HG03045 (cell line): ENCODE data around the gene BRD1.
"Not testable (repeated sequence)": the region's sequence is repeated elsewhere in the genome, so short reads cannot be mapped to it uniquely, and the experiment has no call there.

Source experiments
- ATAC-seq: cut with Tn5 transposase; IDR thresholded peaks from one replicate; pipeline ENCODE4 v1.9.1; 2021; ENCODE audit warnings: mild to moderate bottlenecking, moderate library complexity; ENCODE audit not compliant: unreplicated experiment

BRD1 gene

GRCh38 chr22:49827271-49827852, 311 bp downstream of the BRD1 start:
- no peak for ATAC-seq

GRCh38 chr22:49826603-49827270, 936 bp downstream of the BRD1 start:
- ATAC-seq: no peak

- no peak for ATAC-seq
These were observed 1.6 kb downstream of the BRD1 start for GRCh38 chr22:49825944-49826602.

- ATAC-seq: no peak
These were observed 2.2 kb downstream of the BRD1 start for GRCh38 chr22:49825436-49825835.

GRCh38 chr22:49824936-49825335, 2.7 kb downstream of the BRD1 start:
- no peak for ATAC-seq

GRCh38 chr22:49824185-49824925, 3.3 kb downstream of the BRD1 start:
- ATAC-seq: no peak

- no peak for ATAC-seq
These were observed 4.2 kb downstream of the BRD1 start for GRCh38 chr22:49823289-49824045.

GRCh38 chr22:49821741-49822140, 5.9 kb downstream of the BRD1 start:
- ATAC-seq: not testable (repeated sequence)

- ATAC-seq: no peak
These were observed 6.7 kb downstream of the BRD1 start for GRCh38 chr22:49820984-49821383.

- ATAC-seq: no peak
These were observed 10.3 kb downstream of the BRD1 start for GRCh38 chr22:49817359-49817758.

GRCh38 chr22:49815641-49816091, 12.0 kb downstream of the BRD1 start:
- ATAC-seq: no peak

- no peak for ATAC-seq
These were observed 12.8 kb downstream of the BRD1 start for GRCh38 chr22:49814856-49815255.

- ATAC-seq: no peak
These were observed 13.4 kb downstream of the BRD1 start for GRCh38 chr22:49814164-49814686.

GRCh38 chr22:49812838-49813237, 14.8 kb downstream of the BRD1 start:
- no peak for ATAC-seq

GRCh38 chr22:49811020-49811791, 16.5 kb downstream of the BRD1 start:
- no peak for ATAC-seq

GRCh38 chr22:49810363-49811019, 17.2 kb downstream of the BRD1 start:
- no peak for ATAC-seq

GRCh38 chr22:49807780-49808708, 19.6 kb downstream of the BRD1 start:
- ATAC-seq: no peak

GRCh38 chr22:49807129-49807528, 20.5 kb downstream of the BRD1 start:
- ATAC-seq: no peak
